H9 (cell line): ENCODE measurements around the gene RBBP7. TPM values are rescaled to one million over a fixed set of nuclear protein-coding genes. Genes with fewer than 3 reads are reported as not detected.

Experiments
- DNase-seq: peaks from one replicate; pipeline ENCODE4 v3.0.0-alpha.2; 2017
- H2AFZ ChIP-seq: one replicate; pipeline ENCODE4 v1.6.1; 2013; ENCODE audit warnings: mild to moderate bottlenecking, low read length, control low read depth, moderate library complexity
- H2AK5ac ChIP-seq: 2 replicates; pipeline ENCODE4 v1.6.1; 2013; ENCODE audit warnings: low read length, control low read depth, mixed read lengths; ENCODE audit not compliant: insufficient read length
- H2BK120ac ChIP-seq: one replicate; pipeline ENCODE4 v1.6.1; 2013; ENCODE audit warnings: low read depth, mild to moderate bottlenecking, low read length, control low read depth, inconsistent platforms; ENCODE audit not compliant: poor library complexity, severe bottlenecking
- H2BK12ac ChIP-seq: 2 replicates; pipeline ENCODE4 v1.6.1; 2013; ENCODE audit warnings: low read length, control low read depth, mixed read lengths, low read depth; ENCODE audit not compliant: insufficient read length
- H2BK15ac ChIP-seq: 2 replicates; pipeline ENCODE4 v1.6.1; 2013; ENCODE audit warnings: low read depth, low read length, control low read depth
- H2BK20ac ChIP-seq: one replicate; pipeline ENCODE4 v1.6.1; 2013; ENCODE audit warnings: low read depth, mild to moderate bottlenecking, low read length, control low read depth, inconsistent platforms; ENCODE audit not compliant: poor library complexity, severe bottlenecking
- H2BK5ac ChIP-seq: 2 replicates; pipeline ENCODE4 v1.6.1; 2013; ENCODE audit warnings: low read length, control low read depth, mixed read lengths; ENCODE audit not compliant: insufficient read length
- H3K14ac ChIP-seq: 2 replicates; pipeline ENCODE4 v1.6.1; 2013; ENCODE audit warnings: low read length, control low read depth; ENCODE audit not compliant: insufficient read depth
- H3K18ac ChIP-seq: 2 replicates; pipeline ENCODE4 v1.6.1; 2013; ENCODE audit warnings: low read depth, mild to moderate bottlenecking, mixed read lengths, low read length, control low read depth; ENCODE audit not compliant: insufficient read length
- H3K23ac ChIP-seq: 2 replicates; pipeline ENCODE4 v1.6.1; 2013; ENCODE audit warnings: low read length, control low read depth, mixed read lengths, low read depth; ENCODE audit not compliant: insufficient read length
- H3K23me2 ChIP-seq: 2 replicates; pipeline ENCODE4 v1.6.1; 2013; ENCODE audit warnings: low read depth, mild to moderate bottlenecking, mixed read lengths, low read length, control low read depth; ENCODE audit not compliant: insufficient read length, poor library complexity, severe bottlenecking
- H3K27ac ChIP-seq: 2 replicates; pipeline ENCODE4 v1.5.1; 2013; ENCODE audit warnings: low read length, control low read depth, mixed read lengths, low read depth; ENCODE audit not compliant: insufficient read length
- H3K27me3 ChIP-seq: 2 replicates; pipeline ENCODE4 v1.6.1; 2013; ENCODE audit warnings: low read length, control low read depth, inconsistent platforms; ENCODE audit not compliant: insufficient read depth
- H3K4ac ChIP-seq: 2 replicates; pipeline ENCODE4 v1.6.1; 2013; ENCODE audit warnings: low read depth, mild to moderate bottlenecking, control low read depth, inconsistent platforms, low read length, moderate library complexity
- H3K4me1 ChIP-seq: 2 replicates; pipeline ENCODE4 v1.6.1; 2013; ENCODE audit warnings: low read length, control low read depth, inconsistent platforms; ENCODE audit not compliant: insufficient read depth
- H3K4me2 ChIP-seq: 2 replicates; pipeline ENCODE4 v1.6.1; 2013; ENCODE audit warnings: low read length, control low read depth, mixed read lengths; ENCODE audit not compliant: insufficient read length, insufficient read depth
- H3K56ac ChIP-seq: 2 replicates; pipeline ENCODE4 v1.6.1; 2013; ENCODE audit warnings: low read depth, mild to moderate bottlenecking, mixed read lengths, low read length, control low read depth; ENCODE audit not compliant: insufficient read length
- H3K79me1 ChIP-seq: 2 replicates; pipeline ENCODE4 v1.6.1; 2013; ENCODE audit warnings: low read depth, mild to moderate bottlenecking, moderate library complexity, low read length, control low read depth, inconsistent platforms; ENCODE audit not compliant: insufficient read depth, poor library complexity, severe bottlenecking
- H3K79me2 ChIP-seq: 2 replicates; pipeline ENCODE4 v1.6.1; 2013; ENCODE audit warnings: low read length, control low read depth, inconsistent platforms; ENCODE audit not compliant: insufficient read depth
- H3K9ac ChIP-seq: 2 replicates; pipeline ENCODE4 v1.6.1; 2013; ENCODE audit warnings: low read length, control low read depth, mixed read lengths; ENCODE audit not compliant: insufficient read length; ENCODE audit errors: extremely low read depth
- H3K9me3 ChIP-seq: one replicate; pipeline ENCODE4 v1.6.1; 2013; ENCODE audit warnings: low read depth, low read length, inconsistent platforms; ENCODE audit not compliant: control insufficient read depth
- H3T11ph ChIP-seq: one replicate; pipeline ENCODE4 v1.6.1; 2013; ENCODE audit warnings: mild to moderate bottlenecking, low read length, control low read depth, inconsistent platforms
- H4K20me1 ChIP-seq: one replicate; pipeline ENCODE4 v1.6.1; 2013; ENCODE audit not compliant: control insufficient read depth, insufficient read length, insufficient read depth
- H4K5ac ChIP-seq: 2 replicates; pipeline ENCODE4 v1.6.1; 2013; ENCODE audit warnings: low read depth, mild to moderate bottlenecking, mixed read lengths, low read length, control low read depth; ENCODE audit not compliant: insufficient read length
- H4K8ac ChIP-seq: replicated peaks from 2 replicates; pipeline ENCODE4 v1.6.1; 2013; ENCODE audit warnings: low read length, control low read depth, mixed read lengths, low read depth; ENCODE audit not compliant: insufficient read length
- H4K91ac ChIP-seq: 2 replicates; pipeline ENCODE4 v1.6.1; 2013; ENCODE audit warnings: low read depth, mild to moderate bottlenecking, moderate library complexity, mixed read lengths, low read length, control low read depth; ENCODE audit not compliant: insufficient read length
- H3K27ac Mint-ChIP-seq, 3 experiments: 2 replicates in 2 of 3; 3 replicates in 1 of 3; pipeline ENCODE4 v1.8.0; 2020 to 2021; ENCODE audit warnings: mixed read lengths in 3 of 3, mild to moderate bottlenecking in 1 of 3, moderate library complexity in 1 of 3
- H3K27me3 Mint-ChIP-seq: 2 replicates; pipeline ENCODE4 v1.8.0; 2021; ENCODE audit warnings: low read depth, mild to moderate bottlenecking, moderate library complexity, mixed read lengths
- H3K36me3 Mint-ChIP-seq, 3 experiments: 2 replicates in 2 of 3; 3 replicates in 1 of 3; pipeline ENCODE4 v1.8.0; 2020 to 2021; ENCODE audit warnings: low read depth in 3 of 3, mixed read lengths in 3 of 3; ENCODE audit not compliant: insufficient read depth in 1 of 3
- H3K4me1 Mint-ChIP-seq, 2 experiments: 2 replicates each; pipeline ENCODE4 v1.8.0; 2020; ENCODE audit warnings: mixed read lengths in 2 of 2
- H3K4me3 Mint-ChIP-seq, 2 experiments: 2 replicates in 1 of 2; 3 replicates in 1 of 2; pipeline ENCODE4 v1.8.0; 2020 to 2021; ENCODE audit warnings: mild to moderate bottlenecking in 2 of 2, mixed read lengths in 2 of 2, moderate library complexity in 1 of 2
- H3K9me3 Mint-ChIP-seq, 2 experiments: 2 replicates in 1 of 2; 3 replicates in 1 of 2; pipeline ENCODE4 v1.8.0; 2020; ENCODE audit warnings: mild to moderate bottlenecking in 2 of 2, mixed read lengths in 2 of 2, moderate library complexity in 1 of 2
- CTCF ChIP-seq: fragments of 200-600 bp; sonication (generic); conservative IDR thresholded peaks from 3 replicates; pipeline ENCODE4 v1.8.0; 2021; ENCODE audit warnings: antibody characterized with exemption, mild to moderate bottlenecking
- WGBS: extraction: QIAGEN DNeasy Blood & Tissue Kit; methylation state at CpG from one replicate; pipeline ENCODE4 v1.1.7; 2013; ENCODE audit warnings: missing lambda C conversion rate, low lambda C conversion rate, mixed read lengths; ENCODE audit not compliant: insufficient read length; ENCODE audit errors: extremely low coverage; 5-methylcytosine and 5-hydroxymethylcytosine counted together
- total RNA-seq: library from RNA; stranded (reverse); gene quantifications from 2 replicates; pipeline ENCODE4 v1.2.1, GENCODE V29; 2021

RBBP7 gene
- total RNA-seq, 1 experiment from 2014 or later, result 249 TPM

- no peaks in the 10 kb centered on the region for H3K79me1 ChIP-seq
- no peak overlapping the region for H3K14ac ChIP-seq
- no peak overlapping the region for H4K5ac ChIP-seq
- no peak overlapping the region for H3K23ac ChIP-seq
- Mint-ChIP-seq H3K36me3 (peaks cover 51 to 88% (median 75%) of the 10 kb centered on the region in 3 experiments), H3K27me3 (no peaks in the 10 kb centered on the region), H3K9me3 (no peaks in the 10 kb centered on the region), H3K4me3 (no peak overlapping the region), H3K4me1 (peaks cover 18 to 26% of the 10 kb centered on the region in 2 experiments), H3K27ac (peak overlapping the region in 2 of 3 experiments; percentile 44 to 74; a peak in 5 of 7 replicates)
- no peak overlapping the region for H2BK12ac ChIP-seq
- H4K91ac ChIP-seq, result no peak overlapping the region
- no CpG with 5 or more reads among the region's 5 CpGs for WGBS
- H3K23me2 ChIP-seq, result no peaks in the 10 kb centered on the region
- H2BK120ac ChIP-seq, result no peak overlapping the region
- no peak overlapping the region for H2BK15ac ChIP-seq
- H3K4me2 ChIP-seq, result no peak overlapping the region
- no peak for TF ChIP-seq CTCF
- H3K27ac ChIP-seq, result no peak overlapping the region
- H3K27me3 ChIP-seq, result no peaks in the 10 kb centered on the region
- no peak overlapping the region for H3K56ac ChIP-seq
- H2BK20ac ChIP-seq, result no peak overlapping the region
- H4K20me1 ChIP-seq, result no peaks in the 10 kb centered on the region
- H3K18ac ChIP-seq, result no peak overlapping the region
- H2AFZ ChIP-seq, result no peak overlapping the region
- H3K9me3 ChIP-seq, result no peaks in the 10 kb centered on the region
- H2BK5ac ChIP-seq, result no peak overlapping the region
- no peak overlapping the region for H3K4ac ChIP-seq
- no peak overlapping the region for H2AK5ac ChIP-seq
- no peak overlapping the region for H4K8ac ChIP-seq
- no peaks in the 10 kb centered on the region for H3K79me2 ChIP-seq
- DNase-seq, result no peak
- H3T11ph ChIP-seq, result no peak overlapping the region
- peaks cover 3% of the 10 kb centered on the region; the same call in 1 of the 2 replicates for H3K4me1 ChIP-seq
- no peak overlapping the region for H3K9ac ChIP-seq
Observed at GRCh38 chrX:16832301-16832700, 37.9 kb downstream of the RBBP7 start.
